ENCODE data around the gene ZBTB24.
"Not testable (repeated sequence)": the region's sequence is repeated elsewhere in the genome, so short reads cannot be mapped to it uniquely, and the experiment has no call there.

ZBTB24 gene

GRCh38 chr6:109461733-109462526 is 21.1 kb downstream of the ZBTB24 start:
- TF ChIP-seq, protein P1, sequence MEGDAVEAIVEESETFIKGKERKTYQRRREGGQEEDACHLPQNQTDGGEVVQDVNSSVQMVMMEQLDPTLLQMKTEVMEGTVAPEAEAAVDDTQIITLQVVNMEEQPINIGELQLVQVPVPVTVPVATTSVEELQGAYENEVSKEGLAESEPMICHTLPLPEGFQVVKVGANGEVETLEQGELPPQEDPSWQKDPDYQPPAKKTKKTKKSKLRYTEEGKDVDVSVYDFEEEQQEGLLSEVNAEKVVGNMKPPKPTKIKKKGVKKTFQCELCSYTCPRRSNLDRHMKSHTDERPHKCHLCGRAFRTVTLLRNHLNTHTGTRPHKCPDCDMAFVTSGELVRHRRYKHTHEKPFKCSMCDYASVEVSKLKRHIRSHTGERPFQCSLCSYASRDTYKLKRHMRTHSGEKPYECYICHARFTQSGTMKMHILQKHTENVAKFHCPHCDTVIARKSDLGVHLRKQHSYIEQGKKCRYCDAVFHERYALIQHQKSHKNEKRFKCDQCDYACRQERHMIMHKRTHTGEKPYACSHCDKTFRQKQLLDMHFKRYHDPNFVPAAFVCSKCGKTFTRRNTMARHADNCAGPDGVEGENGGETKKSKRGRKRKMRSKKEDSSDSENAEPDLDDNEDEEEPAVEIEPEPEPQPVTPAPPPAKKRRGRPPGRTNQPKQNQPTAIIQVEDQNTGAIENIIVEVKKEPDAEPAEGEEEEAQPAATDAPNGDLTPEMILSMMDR (conservative IDR thresholded peaks at IDR 0.05; ENCODE audit: low read depth, low read length), result no peak
- DNase-seq (ENCODE audit: low read depth), result no peak
- H3K4me3 ChIP-seq (ENCODE audit: low read length), result no peak overlapping the region

GRCh38 chr6:109461205-109461604 is 21.8 kb downstream of the ZBTB24 start:
- not testable (repeated sequence) for DNase-seq (ENCODE audit: low read depth); H3K4me3 ChIP-seq (ENCODE audit: low read length)

DNA sequence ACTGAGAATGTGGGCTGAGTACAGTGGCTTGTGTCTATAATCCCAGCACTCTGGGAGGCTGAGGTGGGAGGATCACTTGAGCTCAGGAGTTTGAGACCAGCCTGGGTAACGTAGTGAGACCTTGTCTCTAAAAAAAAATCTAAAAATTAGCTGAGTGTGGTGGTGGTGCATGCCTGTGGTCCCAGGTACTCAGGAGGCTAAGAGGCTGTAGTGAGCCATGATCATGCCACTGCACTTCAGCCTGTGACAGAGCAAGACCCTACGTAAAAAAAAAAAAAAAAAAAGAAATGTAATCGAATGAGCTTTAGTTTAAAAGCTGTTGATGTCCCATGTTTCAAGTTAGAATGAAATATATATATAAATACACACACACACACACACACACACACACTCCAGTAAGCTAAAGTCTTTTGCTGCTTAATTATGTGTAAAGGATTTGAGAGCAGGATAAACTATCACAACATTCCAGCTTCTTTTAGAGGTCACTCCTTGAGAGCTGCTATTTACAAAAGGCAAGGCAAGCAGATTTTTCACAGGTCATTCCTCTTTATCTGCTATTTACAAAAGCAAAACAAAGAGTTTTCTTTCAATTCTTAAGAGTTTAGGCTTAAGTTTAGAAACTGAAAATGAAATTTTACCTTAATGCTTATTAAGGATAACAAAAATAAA is 22.7 kb downstream of the ZBTB24 start:
- peak; percentile 69 for DNase-seq (ENCODE audit: low read depth)

GRCh38 chr6:109458774-109459531 is 24.1 kb downstream of the ZBTB24 start:
- no peak for DNase-seq (ENCODE audit: low read depth)
- no peak overlapping the region for H3K4me3 ChIP-seq (ENCODE audit: low read length)
- TF ChIP-seq, protein P1 (conservative IDR thresholded peaks at IDR 0.05; ENCODE audit: low read depth, low read length), result no peak

More for the DNA sequence above, 22.7 kb downstream of the ZBTB24 start:
- H3K4me3 ChIP-seq (ENCODE audit: low read length), result no peak overlapping the region
- TF ChIP-seq, protein P1 (conservative IDR thresholded peaks at IDR 0.05; ENCODE audit: low read depth, low read length), result no peak

DNA sequence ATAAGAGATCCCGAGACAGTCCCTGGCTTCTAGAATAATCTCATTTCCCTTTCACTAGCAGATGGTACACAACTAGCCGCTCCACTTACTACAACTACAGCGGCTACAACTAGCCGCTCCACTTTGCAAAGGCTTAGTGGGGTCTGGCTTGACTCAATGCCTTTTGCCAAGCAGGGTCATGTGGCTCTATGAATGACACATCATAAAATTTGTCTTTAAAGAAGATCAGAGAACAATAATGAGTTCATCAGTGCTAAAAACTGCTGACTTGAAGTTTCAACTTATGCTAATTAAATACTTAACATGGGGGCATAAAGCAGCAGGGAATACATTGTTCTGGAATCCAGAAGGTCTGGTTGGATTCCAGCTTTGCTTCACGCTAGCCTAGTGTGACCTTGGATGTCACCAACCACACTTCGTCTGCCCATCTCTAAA is 25.4 kb downstream of the ZBTB24 start:
- TF ChIP-seq, protein P1 (conservative IDR thresholded peaks at IDR 0.05; ENCODE audit: low read depth, low read length), result no peak
- H3K4me3 ChIP-seq (ENCODE audit: low read length), result no peak overlapping the region
- no peak for DNase-seq (ENCODE audit: low read depth)

DNA sequence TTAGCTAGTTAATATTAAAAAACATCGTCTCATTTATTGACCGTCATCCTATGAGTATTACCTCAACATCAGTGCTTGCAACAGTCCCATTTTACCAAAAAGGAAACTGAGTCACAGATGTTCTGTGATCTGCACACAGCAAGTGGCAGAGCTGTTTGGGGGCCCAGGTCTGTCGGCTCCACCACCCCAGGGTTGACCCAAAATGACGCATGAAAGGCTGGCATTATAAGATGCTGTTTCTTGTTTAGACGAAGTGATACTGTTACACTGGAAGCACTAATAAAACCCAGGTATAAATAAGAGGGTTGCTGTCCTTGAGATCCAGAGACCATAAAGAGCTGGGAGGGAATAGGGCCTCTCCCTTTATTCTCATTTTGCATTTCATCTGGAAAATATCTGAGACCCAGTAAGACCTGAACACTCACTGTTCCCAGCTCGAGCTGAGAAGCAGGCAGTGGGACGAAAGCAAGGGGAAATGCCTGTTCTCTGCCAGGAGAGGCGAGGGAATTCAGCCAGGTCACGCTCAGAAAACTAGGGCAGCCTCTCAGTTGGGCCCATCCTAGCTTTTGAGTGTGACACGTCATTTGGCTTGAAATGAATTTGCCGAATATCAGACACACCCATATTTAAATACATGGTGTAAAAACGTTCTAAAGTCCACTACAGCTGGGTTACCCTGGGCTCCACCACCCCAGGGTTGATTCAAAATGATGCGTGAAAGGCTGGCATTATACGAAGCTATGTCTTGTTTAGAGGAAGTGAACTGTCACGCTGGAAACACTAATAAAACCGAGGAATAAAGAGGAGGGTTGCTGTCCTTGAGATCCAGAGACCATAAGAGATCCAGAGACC is 26.1 kb downstream of the ZBTB24 start:
- no peak for DNase-seq (ENCODE audit: low read depth)

More for the DNA sequence above, 26.1 kb downstream of the ZBTB24 start:
- H3K4me3 ChIP-seq (ENCODE audit: low read length), result peak overlapping the region; percentile 85
- TF ChIP-seq, protein P1 (conservative IDR thresholded peaks at IDR 0.05; ENCODE audit: low read depth, low read length), result no peak
